Stimulated activated CD4-positive, alpha-beta T cell treated with anti-CD3 and anti-CD28 coated beads, Interleukin-2, amount 100 ng/mL, for 48 hours (primary cell): ENCODE results near the gene EIF4E.
A peak's percentile ranks its signal among the peaks of the same experiment; 100 is the strongest.
"Not testable (repeated sequence)": the region's sequence is repeated elsewhere in the genome, so short reads cannot be mapped to it uniquely, and the experiment has no call there.

ENCODE experiments used
- DNase-seq, 2 donors: peaks; one replicate each; pipeline ENCODE4 v3.0.0-alpha.2; 2020

The EIF4E gene

DNA sequence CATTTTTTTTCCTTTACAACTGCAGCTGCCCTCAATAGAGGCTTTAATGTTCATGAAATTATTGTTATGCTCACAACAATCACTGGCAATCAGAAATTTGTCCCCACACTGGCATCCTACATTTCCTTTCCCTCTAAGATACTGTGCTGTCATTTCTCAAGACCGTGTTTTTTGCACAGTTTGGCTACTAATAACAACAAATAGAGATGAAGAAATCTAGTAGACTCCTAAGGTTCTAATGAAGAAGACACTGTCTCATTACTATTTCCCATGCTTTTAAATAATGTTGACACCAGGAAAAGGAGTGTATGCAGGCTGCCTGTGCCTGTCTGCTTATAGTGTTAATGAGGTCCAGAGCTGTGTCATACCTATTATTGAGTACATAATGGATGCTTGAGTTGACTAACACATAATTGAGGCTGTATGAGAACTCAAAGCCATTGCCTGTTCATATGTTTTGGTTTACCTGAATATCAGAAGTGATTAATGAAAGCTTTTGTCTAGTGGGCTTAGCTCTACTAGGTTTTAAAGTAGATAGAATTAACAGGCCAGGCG lies 1.5 kb upstream of the EIF4E start:
- no peak for DNase-seq

DNA sequence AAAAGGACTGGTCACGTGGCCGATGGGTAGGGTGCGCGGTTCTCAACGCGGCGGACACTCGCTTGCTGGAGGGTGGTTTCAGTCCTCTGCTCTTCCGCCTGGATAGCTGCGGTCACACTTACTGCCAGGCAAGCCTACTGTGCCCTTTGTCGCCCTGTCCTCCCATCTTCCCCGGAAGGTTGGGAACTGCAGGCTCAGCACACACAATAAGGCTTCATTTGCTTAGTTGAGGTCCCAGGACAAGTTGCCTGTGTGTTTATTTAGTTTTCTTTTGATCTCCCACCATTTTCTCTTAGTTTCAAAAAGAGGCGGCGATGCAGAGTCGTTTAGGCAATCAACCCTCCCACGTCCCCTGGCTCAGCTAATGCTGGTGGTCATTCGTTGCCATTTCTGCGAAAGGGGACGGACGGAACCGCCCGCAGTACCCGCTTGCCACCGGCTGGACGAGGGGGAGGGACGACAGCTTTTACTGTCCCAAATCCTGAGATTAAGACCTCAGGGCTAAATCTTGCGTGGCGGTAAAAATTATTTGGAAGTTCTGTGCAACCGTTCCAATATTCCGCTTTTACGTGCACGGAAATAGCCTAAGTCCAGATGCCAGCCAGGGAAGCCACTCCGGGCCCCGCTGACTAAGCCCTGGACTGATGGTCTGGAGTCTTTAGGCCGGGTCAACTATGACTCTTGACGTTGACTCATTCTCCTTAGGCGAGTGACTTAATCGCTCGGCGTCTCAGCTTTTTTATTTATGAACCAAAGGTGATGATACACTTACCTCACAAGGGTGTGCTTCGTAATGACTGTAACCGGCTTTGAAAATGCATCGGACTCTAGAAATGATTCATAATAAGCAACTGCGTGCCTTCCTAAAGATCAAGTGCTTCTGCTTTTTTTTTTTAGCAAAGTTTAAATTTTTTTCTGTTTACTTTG lies 671 bp upstream of the EIF4E start:
- DNase-seq: peak; percentile 40 to 46

DNA sequence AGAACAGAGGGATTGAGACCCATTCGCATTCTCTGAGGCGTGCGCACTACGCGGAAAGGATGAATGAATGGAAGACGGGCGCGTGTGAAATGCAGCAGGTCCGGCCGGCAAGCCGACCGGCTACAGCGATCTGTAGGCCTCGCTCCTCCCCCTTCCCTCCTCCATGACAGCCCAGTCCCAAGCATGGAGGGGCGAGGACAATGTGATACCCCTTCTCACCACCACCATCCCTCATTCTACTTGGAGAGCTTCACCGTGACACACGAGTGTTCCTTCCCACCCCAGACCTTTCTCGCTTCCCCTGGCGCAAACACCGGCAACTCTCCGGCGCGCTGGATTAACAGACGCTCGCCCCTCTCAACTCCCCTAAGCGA lies 815 bp downstream of the EIF4E start:
- peak; percentile 59 to 61 for DNase-seq

DNA sequence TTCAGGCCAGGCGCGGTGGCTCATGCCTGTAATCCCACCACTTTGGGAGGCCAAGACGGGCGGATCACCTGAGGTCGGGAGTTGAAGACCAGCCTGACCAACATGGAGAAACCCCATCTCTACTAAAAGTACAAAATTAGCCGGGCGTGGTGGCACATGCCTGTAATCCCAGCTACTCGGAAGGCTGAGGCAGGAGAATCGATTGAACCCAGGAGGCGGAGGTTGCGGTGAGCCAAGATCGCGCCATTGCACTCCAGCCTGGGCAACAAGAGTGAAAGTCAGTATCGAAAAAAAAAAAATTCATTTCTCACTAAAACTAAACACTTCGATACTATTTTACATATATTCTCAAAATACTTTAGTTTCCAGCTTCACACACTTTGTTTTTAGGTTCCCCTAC lies 2.7 kb downstream of the EIF4E start:
- not testable (repeated sequence) for DNase-seq

DNA sequence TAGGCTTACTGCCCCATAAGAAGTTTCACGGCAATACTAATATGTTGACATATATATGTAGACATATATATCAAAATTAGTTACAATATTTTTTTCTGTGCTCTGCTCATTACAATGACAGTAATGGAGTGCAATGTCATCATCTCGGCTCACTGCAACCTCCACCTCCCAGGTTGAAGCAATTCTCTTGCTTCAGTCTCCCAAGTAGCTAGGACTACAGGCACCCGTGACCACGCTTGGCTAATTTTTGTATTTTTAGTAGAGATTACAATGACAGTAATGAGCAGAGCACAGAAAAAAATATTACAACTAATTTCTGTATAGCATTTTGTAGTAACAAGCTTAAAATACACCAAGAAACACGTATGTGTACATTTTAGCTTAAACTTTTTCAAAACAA lies 7.6 kb downstream of the EIF4E start:
- DNase-seq: no peak

DNA sequence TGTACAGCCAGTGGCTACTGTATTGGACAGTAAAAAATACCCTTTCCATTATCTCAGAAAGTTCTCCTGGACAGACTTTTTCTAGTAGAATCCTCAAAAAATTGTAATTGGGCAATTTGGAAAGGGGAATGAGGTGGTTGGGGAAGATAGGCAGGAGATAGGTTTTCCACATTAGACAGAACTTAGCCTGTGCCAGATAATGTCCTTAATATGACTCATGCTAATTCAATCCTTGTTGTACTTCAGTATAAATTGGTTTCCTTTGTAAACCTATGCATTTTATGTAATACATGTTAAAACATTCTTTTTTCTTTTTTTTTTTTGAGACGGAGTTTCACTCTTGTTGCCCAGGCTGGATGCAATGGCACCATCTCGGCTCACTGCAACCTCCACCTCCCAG lies 8.9 kb downstream of the EIF4E start:
- DNase-seq: no peak

DNA sequence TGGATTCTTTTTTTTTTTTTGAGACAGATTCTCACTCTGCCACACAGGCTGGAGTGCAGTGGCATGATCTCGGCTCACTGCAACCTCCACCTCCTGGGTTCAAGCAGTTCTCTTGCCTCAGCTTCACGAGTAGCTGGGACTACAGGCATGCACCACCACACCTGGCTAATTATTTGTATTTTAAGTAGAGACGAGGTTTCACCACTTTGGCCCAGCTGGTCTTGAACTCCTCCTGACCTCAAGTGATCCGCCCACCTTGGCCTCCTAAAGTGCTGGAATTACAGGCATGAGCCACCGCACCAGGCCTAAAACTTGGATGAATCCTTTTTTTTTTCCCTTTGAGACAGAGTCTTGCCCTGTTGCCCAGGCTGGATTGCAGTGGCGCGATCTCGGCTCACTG lies 18.2 kb downstream of the EIF4E start:
- not testable (repeated sequence) for DNase-seq

DNA sequence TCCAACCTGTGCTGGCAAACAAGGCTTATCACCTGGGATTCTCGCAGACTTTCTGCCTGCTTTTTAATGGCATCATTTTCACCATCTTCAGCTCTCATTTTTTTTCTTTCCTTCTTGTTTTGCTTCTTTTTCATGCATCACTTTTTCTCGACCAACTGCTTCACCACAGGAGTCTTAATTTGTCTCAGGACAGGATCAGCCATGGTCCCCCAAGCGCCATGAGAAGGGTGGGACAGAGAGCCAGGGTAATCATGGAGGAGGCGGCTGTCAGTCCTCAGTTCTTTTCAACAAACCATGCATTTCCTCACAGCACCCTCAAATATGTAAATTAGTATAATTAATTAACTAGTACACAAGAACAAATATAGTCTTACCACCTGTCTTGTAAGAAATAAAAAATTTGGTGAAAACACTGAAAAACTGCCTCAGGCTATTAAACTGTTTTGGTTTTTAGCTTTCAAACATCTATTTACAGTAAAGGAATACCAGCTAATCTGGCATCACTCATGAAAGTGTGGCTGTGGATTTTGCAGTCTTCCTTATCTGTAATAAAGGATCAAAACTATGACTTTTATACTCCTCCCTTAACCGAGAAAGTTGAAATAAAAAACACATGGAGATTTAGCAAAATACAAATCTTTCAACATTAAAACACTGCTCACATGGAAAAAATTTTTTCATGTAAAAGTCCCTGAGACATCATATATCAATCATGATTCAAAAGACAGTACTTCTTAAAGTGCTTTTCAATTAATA lies 19.1 kb downstream of the EIF4E start:
- DNase-seq: no peak

DNA sequence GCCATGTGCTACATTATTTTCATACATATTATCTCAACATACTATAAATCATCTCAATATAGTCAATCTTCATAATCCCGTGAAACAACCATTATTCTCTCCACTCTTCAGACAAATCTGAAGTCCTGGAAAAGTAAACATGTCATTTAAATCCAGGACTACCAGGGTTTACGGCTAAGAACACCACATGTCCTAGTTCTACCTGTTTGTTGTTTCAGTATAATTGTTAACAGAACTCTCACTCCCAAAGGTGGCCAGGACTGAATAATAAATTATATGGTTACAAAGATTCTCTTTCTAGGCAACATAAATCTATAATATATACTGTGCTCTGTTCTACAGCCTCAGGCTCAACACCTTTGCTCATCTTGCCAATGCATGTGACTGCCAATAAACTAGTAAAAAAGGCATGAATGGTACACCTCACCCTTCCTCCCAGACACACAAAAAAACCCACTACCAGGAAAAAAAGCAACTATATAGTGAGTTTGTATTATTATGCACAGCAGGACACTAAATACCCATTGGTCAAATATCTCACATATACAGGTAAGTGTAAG lies 20.1 kb downstream of the EIF4E start:
- no peak for DNase-seq

DNA sequence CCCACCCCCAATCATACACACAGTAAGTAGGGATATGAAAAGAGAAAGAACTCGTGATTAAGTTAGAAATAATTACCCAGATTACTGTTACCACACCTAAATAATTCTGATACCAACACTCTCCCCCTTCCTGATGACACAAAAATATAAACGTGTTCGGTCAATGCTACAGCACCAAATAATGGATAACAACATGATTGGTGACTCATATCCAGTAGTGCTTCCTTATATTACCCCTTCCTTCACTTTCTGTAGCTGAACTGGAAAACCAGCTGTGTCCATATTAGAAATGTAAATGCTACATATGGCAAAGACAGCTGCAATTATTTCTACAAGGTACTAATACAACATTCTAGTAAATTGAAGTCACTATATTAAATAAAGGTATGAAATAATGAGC lies 20.8 kb downstream of the EIF4E start:
- no peak for DNase-seq

DNA sequence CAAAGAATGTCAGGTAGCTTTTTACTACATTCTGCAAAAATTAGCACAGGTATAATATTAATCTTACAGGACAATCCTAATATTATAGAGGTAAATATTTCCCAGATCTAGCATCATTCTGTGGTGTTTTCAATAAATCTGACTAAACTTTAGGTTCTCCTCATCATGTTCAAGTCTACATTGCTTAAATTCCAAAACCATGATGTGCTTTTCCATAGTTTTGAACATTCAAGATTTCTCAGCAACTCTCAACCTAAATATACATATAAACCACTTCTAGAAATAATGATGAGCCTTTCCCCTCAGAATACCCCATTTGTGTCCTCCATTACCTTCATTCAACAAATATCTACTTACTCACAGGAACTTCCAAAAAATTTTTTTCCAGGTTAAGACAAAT lies 23.1 kb downstream of the EIF4E start:
- DNase-seq: no peak

DNA sequence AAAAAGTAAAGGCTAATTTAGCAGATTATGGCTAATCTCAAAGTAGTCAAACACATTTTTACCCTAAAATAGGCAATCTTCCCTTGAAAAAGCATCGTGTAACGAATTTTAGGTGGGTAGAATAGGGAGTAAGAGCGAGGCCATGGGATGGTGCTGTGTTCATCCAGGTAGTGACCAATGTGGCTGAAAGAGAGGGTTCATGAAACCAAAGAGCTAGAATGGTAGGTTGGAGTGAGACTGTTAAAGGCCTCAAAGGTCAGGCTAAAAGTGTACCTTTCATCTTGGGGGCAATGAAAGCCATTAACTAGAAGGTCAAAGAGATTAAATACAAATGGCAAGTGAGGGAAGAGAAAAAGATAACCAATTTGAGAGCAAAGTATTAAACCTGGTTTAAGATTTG lies 23.6 kb downstream of the EIF4E start:
- DNase-seq: no peak

DNA sequence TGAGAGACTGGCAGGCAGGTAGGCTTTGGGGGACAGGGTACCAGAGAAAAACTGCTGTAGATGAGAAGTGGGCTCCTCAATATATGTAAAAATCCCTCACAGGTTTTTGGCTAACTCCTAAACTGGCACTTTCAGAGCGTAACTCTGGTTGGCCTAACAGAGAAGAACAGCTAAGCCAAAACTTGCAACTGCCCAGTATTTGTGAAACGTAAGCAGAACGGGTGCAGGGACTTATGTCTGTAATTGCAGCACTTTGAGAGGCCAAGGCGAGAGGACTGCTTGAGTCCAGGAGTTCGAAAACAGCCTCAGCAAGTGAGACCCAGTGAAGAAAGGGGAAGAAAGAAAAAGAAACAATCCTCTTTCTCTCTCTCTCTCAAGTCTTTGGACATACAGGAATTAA lies 25.0 kb downstream of the EIF4E start:
- no peak for DNase-seq

DNA sequence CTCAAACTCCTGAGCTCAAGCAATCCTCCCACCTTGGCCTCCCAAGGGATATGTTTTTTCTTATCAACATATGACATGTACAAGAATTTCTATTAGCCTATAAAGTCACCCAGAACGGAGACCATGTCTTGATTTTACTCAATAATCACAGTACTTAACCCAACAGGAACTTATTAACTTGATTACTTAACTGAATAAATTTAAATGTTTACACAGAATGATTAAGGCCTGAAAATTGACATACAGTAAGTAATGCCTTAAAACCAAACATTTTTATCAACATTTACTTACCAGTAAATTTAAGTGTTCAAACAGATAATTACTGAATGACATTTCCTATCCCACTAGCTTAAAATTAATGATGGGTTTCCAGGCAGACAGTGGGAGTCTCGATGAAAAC lies 25.4 kb downstream of the EIF4E start:
- no peak for DNase-seq

DNA sequence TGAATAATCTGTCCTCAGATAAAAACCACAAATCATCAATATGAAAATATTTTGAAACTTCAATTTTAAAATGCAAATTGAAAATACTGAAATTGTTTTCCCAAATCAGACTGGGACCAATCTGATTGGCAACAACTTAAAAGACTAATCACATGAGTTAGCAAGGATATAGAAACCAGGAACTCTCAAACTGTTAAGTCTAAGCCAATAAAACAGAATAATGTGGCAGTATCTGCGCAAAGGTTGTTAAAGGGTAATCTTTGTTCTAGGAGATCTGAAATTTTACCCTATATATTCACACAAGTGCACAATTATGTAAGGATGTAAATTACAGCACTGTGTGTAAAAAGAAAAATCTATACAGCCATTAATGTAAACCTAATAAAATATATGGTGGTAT lies 29.7 kb downstream of the EIF4E start:
- no peak for DNase-seq

DNA sequence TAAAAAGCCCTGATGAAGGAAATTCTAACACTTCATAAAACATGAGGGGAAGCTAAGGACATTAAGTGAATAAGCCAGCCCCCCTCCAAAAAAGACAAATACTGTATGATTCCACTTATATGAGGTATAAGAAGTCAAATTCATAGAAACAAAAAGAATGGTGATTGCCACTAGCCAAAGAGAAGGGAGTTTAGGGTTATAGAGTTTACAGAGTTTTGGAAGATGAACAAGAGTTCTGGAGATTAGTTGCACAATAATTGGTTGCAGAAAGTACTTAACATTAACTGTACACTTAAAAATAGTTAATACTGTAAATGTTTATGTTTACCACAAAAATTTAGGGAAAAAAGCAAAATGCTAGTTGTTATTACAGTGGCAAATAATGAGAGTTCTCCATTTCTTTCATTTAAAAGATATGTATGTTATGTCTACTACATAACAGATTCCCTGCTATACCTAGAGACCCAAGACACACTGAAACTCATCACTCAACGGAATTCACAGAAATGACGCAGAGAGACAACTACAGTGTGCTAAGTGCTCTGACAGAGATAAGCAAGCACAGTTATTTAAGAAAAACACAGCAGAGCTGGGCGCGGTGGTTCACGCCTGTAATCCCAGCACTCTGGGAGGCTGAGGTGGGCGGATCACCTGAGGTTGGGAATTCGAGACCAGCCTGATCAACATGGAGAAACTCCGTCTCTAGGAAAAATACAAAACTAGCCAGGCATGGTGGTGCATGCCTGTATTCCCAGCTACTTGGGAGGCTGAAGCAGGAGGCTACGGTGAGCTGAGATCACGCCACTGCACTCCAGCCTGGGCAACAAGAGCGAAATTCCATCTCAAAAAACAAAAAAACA lies 37.2 kb downstream of the EIF4E start:
- DNase-seq: no peak

DNA sequence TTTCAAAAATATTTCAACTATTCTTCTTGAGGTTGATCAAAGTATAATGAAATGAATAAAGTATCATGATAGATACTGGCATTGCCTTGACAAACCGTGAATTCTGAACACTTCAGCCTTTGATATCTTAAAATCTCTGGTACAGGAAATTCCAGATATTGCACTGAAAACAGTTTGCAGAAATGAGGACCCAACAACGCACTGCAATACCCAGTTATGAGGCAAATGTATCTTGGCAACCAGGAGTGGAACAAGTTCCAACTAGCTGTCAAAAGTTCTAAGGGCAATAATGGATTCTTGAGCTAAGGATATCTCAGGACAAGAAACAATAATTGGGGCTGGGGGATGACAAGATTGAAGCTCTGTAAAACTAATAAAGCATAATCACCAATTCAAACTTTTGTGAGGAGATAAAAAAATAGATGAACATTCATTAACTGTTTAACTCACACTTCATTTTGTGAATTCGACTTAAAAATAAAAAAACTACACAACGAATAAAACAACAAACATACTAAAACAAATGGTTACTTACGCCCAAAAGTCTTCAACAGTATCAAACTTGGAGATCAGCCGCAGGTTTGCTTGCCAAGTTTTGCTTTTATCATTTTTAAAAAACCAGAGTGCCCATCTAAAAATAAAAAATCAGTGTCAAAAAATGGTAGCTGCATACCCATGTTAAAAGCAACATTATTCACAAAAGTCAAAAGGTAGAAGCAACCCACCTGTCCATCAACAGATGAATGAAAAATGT lies 38.1 kb downstream of the EIF4E start:
- no peak for DNase-seq

DNA sequence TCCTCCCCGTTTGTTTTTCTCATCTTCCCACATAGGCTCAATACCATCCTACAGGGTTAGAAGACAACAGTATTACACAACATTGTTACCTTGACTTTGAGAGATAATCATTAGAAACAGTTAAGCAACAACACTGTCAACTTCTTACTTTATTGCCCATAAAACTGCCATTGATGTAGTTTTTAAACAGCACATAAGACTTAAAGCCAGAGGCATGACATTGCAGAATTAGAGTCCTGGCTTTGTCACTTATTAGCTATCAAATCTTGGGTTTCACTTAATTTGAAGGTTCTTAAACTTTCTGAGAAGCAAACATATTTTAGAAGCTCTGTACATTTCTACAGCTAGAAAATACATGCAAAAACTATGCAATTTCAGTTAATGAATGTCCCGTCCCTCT lies 41.8 kb downstream of the EIF4E start:
- no peak for DNase-seq

DNA sequence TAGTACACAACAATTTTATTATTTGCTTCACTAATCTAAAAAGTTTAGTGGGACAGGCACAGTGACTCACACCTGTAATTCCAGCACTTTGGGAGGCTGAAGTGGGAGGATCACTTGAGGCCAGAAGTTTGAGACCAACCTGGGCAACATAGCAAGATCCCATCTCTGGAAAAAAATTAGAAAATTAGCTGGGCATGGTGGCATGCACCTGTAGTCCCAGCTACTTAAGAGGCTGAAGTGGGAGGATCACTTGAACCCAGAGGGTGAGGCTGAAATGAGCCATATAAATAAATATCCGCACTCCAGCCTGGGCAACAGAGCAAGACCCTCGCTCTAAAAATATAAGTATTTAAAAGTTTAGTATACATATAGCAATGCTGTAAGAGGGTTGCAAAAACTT lies 42.6 kb downstream of the EIF4E start:
- not testable (repeated sequence) for DNase-seq

DNA sequence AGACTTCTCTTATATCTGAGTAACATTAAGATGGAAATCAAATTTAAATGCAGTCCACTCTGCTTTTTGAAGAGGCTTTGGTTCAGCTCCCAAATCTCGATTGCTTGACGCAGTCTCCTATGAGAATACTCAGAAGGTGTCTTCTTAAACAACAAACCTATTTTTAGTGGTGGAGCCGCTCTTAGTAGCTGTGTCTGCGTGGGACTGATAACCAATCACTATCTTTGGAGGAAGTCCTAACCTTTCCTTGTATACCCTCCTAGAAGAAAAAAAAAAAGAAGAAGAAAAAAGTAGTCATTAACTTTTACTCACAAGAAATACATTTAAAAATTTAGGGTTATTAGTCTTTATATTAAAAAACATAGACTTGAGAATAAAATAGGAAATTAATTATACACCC lies 48.0 kb downstream of the EIF4E start:
- DNase-seq: not testable (repeated sequence)

DNA sequence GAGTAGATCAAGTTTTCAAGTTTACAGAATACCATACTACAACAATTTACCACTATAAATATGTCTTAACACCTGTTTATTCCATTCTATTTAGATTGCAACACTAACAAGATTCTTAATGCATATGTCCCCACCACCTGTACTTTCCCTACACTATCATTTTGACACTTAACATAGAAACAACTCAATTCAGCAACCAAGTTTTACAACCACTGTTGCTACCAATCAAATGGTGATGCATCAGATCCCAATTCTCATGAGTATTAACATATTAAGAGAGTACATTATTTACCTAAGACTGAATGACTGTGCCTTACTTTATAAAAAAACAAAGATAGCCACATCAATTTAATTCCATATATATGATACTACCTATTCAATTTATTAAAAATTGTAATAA lies 49.4 kb downstream of the EIF4E start:
- DNase-seq: no peak

DNA sequence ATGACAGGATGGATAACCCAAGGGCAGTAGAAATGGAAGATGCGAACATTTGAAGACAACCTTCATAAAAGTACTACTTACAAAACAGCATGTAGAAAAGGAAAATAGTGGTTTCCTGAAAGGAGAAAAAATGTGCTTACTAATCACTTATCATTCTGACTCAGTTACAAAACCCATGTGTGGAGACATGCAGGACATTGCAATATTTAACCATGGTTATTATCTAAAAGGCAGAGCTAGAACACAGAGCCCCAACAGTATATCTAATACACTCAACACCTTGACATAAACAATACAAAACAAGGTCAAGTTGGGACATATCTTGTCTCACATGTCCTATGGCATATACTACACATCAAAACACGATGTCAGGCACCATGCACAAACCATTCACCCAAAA lies 55.9 kb downstream of the EIF4E start:
- no peak for DNase-seq
